ENCODE measurements around the gene FGFBP3.

Gene FGFBP3

DNA sequence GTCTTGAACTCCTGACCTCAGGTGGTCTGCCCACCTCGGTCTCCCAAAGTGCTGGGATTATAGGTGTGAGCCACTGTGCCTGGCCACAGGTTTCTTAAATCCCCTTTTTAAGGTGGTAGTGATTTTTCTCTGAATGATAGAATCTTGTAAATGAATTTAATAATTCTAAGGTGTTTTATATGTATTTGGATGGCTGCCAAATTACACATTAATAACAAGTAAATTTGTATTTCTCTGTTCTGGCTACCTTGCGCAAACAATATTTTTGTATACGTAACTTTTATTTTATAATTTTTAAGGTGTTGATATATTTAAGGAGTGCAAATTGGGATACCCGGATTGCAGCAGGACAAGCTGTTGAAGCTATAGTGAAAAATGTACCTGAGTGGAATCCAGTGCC is 30.4 kb upstream of the FGFBP3 start:
- no peak for TF ChIP-seq MYC (IDR thresholded peaks at IDR 0.05; ENCODE audit: low read depth, low read length)
- no peak for TF ChIP-seq POLR2A (IDR thresholded peaks at IDR 0.05; ENCODE audit: extremely low read depth, insufficient read length)
- TF ChIP-seq, protein P1, sequence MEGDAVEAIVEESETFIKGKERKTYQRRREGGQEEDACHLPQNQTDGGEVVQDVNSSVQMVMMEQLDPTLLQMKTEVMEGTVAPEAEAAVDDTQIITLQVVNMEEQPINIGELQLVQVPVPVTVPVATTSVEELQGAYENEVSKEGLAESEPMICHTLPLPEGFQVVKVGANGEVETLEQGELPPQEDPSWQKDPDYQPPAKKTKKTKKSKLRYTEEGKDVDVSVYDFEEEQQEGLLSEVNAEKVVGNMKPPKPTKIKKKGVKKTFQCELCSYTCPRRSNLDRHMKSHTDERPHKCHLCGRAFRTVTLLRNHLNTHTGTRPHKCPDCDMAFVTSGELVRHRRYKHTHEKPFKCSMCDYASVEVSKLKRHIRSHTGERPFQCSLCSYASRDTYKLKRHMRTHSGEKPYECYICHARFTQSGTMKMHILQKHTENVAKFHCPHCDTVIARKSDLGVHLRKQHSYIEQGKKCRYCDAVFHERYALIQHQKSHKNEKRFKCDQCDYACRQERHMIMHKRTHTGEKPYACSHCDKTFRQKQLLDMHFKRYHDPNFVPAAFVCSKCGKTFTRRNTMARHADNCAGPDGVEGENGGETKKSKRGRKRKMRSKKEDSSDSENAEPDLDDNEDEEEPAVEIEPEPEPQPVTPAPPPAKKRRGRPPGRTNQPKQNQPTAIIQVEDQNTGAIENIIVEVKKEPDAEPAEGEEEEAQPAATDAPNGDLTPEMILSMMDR (IDR thresholded peaks at IDR 0.05; ENCODE audit: low read depth, low read length), result no peak
- TF ChIP-seq, protein P2, sequence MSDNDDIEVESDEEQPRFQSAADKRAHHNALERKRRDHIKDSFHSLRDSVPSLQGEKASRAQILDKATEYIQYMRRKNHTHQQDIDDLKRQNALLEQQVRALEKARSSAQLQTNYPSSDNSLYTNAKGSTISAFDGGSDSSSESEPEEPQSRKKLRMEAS (IDR thresholded peaks at IDR 0.05; ENCODE audit: low read depth, low read length), result no peak
- DNase-seq (ENCODE audit: low read depth), result no peak
- no peak overlapping the region for H3K4me3 ChIP-seq (ENCODE audit: low read depth, low read length)

DNA sequence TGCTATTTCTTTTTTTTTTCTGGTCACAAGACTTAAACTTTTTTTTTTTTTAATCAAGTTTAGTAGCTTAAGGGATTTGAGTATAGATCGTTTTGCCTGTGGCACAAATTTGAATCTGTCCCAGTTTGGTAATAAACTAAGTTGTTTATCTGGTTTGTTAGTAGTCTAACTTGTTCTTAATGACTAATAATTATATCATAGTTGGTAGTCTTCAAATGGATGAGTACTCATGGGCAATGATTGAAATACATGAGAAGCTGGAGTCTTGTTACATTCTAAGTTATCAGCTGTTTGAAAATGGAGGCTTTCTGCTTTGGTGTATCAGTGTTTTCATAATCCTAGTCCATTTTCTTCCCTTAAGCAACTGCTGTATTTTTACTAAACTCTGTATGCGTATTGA is 26.6 kb upstream of the FGFBP3 start:
- H3K4me3 ChIP-seq (ENCODE audit: low read depth, low read length), result no peak overlapping the region
- TF ChIP-seq MYC (IDR thresholded peaks at IDR 0.05; ENCODE audit: low read depth, low read length), result no peak
- TF ChIP-seq, protein P1 (IDR thresholded peaks at IDR 0.05; ENCODE audit: low read depth, low read length), result no peak
- TF ChIP-seq, protein P2 (IDR thresholded peaks at IDR 0.05; ENCODE audit: low read depth, low read length), result no peak
- no peak for TF ChIP-seq POLR2A (IDR thresholded peaks at IDR 0.05; ENCODE audit: extremely low read depth, insufficient read length)
- DNase-seq (ENCODE audit: low read depth), result no peak

DNA sequence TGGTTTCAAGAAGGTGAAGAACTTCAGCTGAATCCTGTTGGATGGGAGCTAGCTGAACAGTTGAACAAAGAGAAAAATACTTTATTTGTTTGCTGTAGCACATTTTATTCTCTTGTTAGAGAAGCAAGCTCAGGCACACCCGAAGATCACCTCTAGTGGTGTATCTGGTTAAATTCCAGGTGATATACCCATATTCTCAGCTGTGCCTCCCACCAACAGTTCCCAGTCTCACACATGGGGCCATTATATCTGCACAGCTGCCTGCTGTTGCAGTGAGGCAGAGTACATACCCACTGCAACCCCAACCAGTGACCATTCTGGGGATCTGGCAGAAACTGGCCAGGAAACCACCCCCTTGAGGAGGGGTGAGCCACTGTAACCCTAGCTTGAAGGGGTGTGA is 23.5 kb upstream of the FGFBP3 start:
- H3K4me3 ChIP-seq (ENCODE audit: low read depth, low read length), result no peak overlapping the region
- no peak for DNase-seq (ENCODE audit: low read depth)
- TF ChIP-seq, protein P1 (IDR thresholded peaks at IDR 0.05; ENCODE audit: low read depth, low read length), result no peak
- no peak for TF ChIP-seq MYC (IDR thresholded peaks at IDR 0.05; ENCODE audit: low read depth, low read length)
- TF ChIP-seq POLR2A (IDR thresholded peaks at IDR 0.05; ENCODE audit: extremely low read depth, insufficient read length), result no peak
- TF ChIP-seq, protein P2 (IDR thresholded peaks at IDR 0.05; ENCODE audit: low read depth, low read length), result no peak

DNA sequence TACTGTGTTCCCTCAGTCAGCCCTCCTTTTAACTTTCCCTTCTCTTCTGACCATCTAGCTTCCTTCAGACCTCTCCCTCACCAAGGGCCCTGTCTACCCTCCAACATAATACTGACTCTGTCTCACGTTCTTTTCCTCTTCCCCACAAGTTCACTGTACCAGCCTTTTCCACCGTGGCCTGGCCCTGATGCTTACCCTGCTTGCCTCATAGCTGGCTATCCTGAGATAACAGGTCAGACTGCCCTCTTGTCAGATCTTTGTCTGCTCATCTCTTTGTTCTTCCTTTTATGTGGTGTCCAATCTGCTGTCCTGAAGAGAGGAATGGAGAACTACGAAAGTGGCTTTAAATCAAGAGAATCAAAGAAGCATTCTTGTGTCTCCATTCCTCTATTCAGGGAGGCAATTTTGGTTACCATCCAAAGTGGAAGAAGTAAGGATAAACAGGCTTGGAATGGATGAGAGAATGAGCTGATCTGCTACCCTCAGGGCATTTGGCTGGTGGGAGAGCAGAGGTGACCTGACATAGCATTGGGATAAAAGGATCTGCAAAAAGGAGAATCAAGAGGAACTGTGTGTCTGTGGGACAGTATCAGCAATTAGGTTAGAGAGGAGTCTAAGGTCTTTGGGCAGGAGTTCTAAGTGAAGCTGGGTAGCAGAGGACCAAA is 22.4 kb upstream of the FGFBP3 start:
- no peak for DNase-seq (ENCODE audit: low read depth)

DNA sequence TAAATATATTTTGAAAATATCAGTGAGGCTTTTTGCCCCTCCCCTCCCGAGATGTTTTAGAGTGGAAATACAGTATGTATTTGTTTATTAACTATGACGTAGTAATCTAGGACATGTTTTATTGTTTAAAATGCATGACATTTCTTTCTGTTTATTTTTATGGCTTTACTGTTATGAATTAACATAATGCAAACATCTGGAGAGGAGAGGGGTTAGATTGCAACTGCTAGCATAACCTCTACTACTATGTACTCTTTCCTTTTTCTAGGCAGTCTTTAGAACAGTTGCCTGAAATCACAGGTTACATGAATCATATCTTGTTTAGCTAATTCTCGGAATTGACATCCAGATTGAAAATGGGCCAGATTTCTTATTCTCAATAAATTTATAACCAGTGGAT is 21.7 kb upstream of the FGFBP3 start:
- DNase-seq (ENCODE audit: low read depth), result no peak
- TF ChIP-seq, protein P1 (IDR thresholded peaks at IDR 0.05; ENCODE audit: low read depth, low read length), result no peak
- TF ChIP-seq, protein P2 (IDR thresholded peaks at IDR 0.05; ENCODE audit: low read depth, low read length), result no peak
- TF ChIP-seq MYC (IDR thresholded peaks at IDR 0.05; ENCODE audit: low read depth, low read length), result no peak
- TF ChIP-seq POLR2A (IDR thresholded peaks at IDR 0.05; ENCODE audit: extremely low read depth, insufficient read length), result no peak
- no peak overlapping the region for H3K4me3 ChIP-seq (ENCODE audit: low read depth, low read length)

More for the DNA sequence above, 22.4 kb upstream of the FGFBP3 start:
- TF ChIP-seq, protein P1 (IDR thresholded peaks at IDR 0.05; ENCODE audit: low read depth, low read length), result no peak
- TF ChIP-seq POLR2A (IDR thresholded peaks at IDR 0.05; ENCODE audit: extremely low read depth, insufficient read length) (no peak), MYC (IDR thresholded peaks at IDR 0.05; ENCODE audit: low read depth, low read length) (no peak)
- TF ChIP-seq, protein P2 (IDR thresholded peaks at IDR 0.05; ENCODE audit: low read depth, low read length), result no peak
- no peak overlapping the region for H3K4me3 ChIP-seq (ENCODE audit: low read depth, low read length)
